HepG2 (cell line): ENCODE results near the gene EGR1. TPM values are rescaled to one million over a fixed set of nuclear protein-coding genes. Genes with fewer than 3 reads are reported as not detected.

Source experiments
- ARID3A ChIP-seq: IDR thresholded peaks from 2 replicates; pipeline ENCODE4 v1.6.1; 2012; ENCODE audit warnings: low read depth, low read length, improper control_type of control experiment
- ATF1 ChIP-seq: IDR thresholded peaks from 2 replicates; pipeline ENCODE4 v1.6.1; 2016; ENCODE audit warnings: mild to moderate bottlenecking, control low read depth
- FOXA1 ChIP-seq, 2 experiments: fragments of 450-650 bp in 1 of 2; sonication (generic) in 1 of 2; formaldehyde crosslinking in 1 of 2; IDR thresholded peaks; 2 replicates each; pipeline versions ENCODE4 v1.4.0 to v1.6.1; 2016 to 2020; ENCODE audit warnings: missing genetic modification reagents in 1 of 2
- KLF15 ChIP-seq: sonication (generic); formaldehyde crosslinking; IDR thresholded peaks from 2 replicates; pipeline ENCODE4 v1.8.1; 2023; ENCODE audit warnings: borderline replicate concordance, mild to moderate bottlenecking, inconsistent platforms, missing genetic modification reagents, mixed read lengths
- MIER2 ChIP-seq: IDR thresholded peaks from 2 replicates; pipeline ENCODE4 v1.6.1; 2016; ENCODE audit warnings: missing biosample characterization, missing genetic modification reagents
- MLXIP ChIP-seq: sonication (generic); formaldehyde crosslinking; IDR thresholded peaks from 2 replicates; pipeline ENCODE4 v1.9.0; 2021; ENCODE audit warnings: missing genetic modification reagents, borderline replicate concordance
- ONECUT2 ChIP-seq: sonication (generic); formaldehyde crosslinking; IDR thresholded peaks from 2 replicates; pipeline ENCODE4 v1.4.0; 2020; ENCODE audit warnings: missing genetic modification reagents
- POLR2A ChIP-seq, 2 experiments: IDR thresholded peaks; 2 replicates each; pipeline ENCODE4 v1.6.1; 2011; ENCODE audit warnings: low read depth in 2 of 2, low read length in 2 of 2, mild to moderate bottlenecking in 1 of 2, moderate library complexity in 1 of 2; ENCODE audit not compliant: insufficient read depth in 1 of 2
- RFX1 ChIP-seq: fragments of 450-650 bp; IDR thresholded peaks from 2 replicates; pipeline ENCODE4 v1.6.1; 2017
- SNAI1 ChIP-seq: sonication (generic); formaldehyde crosslinking; IDR thresholded peaks from 2 replicates; pipeline ENCODE4 v1.5.0; 2020; ENCODE audit warnings: mild to moderate bottlenecking, missing genetic modification reagents, borderline replicate concordance
- SNAPC5 ChIP-seq: sonication (generic); formaldehyde crosslinking; IDR thresholded peaks from 2 replicates; pipeline ENCODE4 v1.8.1; 2023; ENCODE audit warnings: mild to moderate bottlenecking, missing genetic modification reagents, borderline replicate concordance
- ZFY ChIP-seq: sonication (generic); formaldehyde crosslinking; IDR thresholded peaks from 2 replicates; pipeline ENCODE4 v1.4.0; 2020; ENCODE audit warnings: missing genetic modification reagents
- ZNF24 ChIP-seq: fragments of 450-650 bp; IDR thresholded peaks from 2 replicates; pipeline ENCODE4 v1.6.1; 2017; ENCODE audit warnings: antibody characterized with exemption, mild to moderate bottlenecking
- ZNF431 ChIP-seq: sonication (generic); formaldehyde crosslinking; IDR thresholded peaks from 2 replicates; pipeline ENCODE4 v1.9.0; 2022; ENCODE audit warnings: missing genetic modification reagents, low read depth, mild to moderate bottlenecking, borderline replicate concordance
- ZNF574 ChIP-seq: sonication (generic); formaldehyde crosslinking; IDR thresholded peaks from 2 replicates; pipeline ENCODE4 v1.4.0; 2020; ENCODE audit warnings: missing genetic modification reagents
- ZSCAN5A ChIP-seq: sonication (generic); formaldehyde crosslinking; IDR thresholded peaks from 2 replicates; pipeline ENCODE4 v1.8.0; 2022; ENCODE audit warnings: mild to moderate bottlenecking, missing genetic modification reagents, borderline replicate concordance
- polyA plus RNA-seq, 8 experiments: library from polyadenylated mRNA; depleted of rRNA in 3 of 8; stranded (reverse) in 7 of 8; unstranded in 1 of 8; fragments of >200 nt; fragmentation: Illumina TruSeq in 4 of 8; extraction: Trizol in 4 of 8; gene quantifications; 2 replicates each; pipeline versions ENCODE4 v1.2.1 to v1.2.3, GENCODE V29; 2011 to 2016; ENCODE audit warnings: low read depth in 4 of 8, missing spikeins in 1 of 8, mixed read lengths in 1 of 8; ENCODE audit not compliant: insufficient read depth in 1 of 8
- total RNA-seq, 5 experiments: library from RNA; depleted of rRNA; stranded (reverse); fragments of >200 nt; fragmentation: Illumina TruSeq; extraction: Trizol; gene quantifications; 2 replicates each; pipeline ENCODE4 v1.2.3, GENCODE V29; 2016; ENCODE audit warnings: low read depth in 1 of 5

Gene EGR1
- total and polyA plus RNA-seq, 2 of the 13 experiments (the other 11 are each of a cell fraction or from before 2014, with no cell fraction given): 4.1 to 4.5 TPM

- 0 out of 2 replicates have a peak, but pooled peaks have one; percentile 12 for TF ChIP-seq ZNF574 (CRISPR knock-in tag)
- TF ChIP-seq SNAPC5: no peak
- no peak for TF ChIP-seq ATF1 (CRISPR knock-in tag)
- no peak for TF ChIP-seq ONECUT2 (CRISPR knock-in tag)
- no peak for TF ChIP-seq MLXIP (CRISPR knock-in tag)
- TF ChIP-seq ARID3A: no peak
- no peak for TF ChIP-seq SNAI1 (CRISPR knock-in tag)
- no peak for TF ChIP-seq MIER2 (CRISPR knock-in tag)
- no peak for TF ChIP-seq FOXA1 (IDR thresholded peaks at IDR 0.05)
- TF ChIP-seq FOXA1 (CRISPR knock-in tag; IDR thresholded peaks at IDR 0.05): no peak
- TF ChIP-seq POLR2A (IDR thresholded peaks at IDR 0.05; ENCODE audit: insufficient read depth in 1 of 2, low read depth in 2 of 2, low read length in 2 of 2): no peak
- no peak for TF ChIP-seq ZSCAN5A (CRISPR knock-in tag)
- TF ChIP-seq ZFY (CRISPR knock-in tag): peak; percentile 14; the same call in 1 of the 2 replicates
- TF ChIP-seq KLF15 (CRISPR knock-in tag): no peak
- no peak for TF ChIP-seq ZNF431 (CRISPR knock-in tag)
- TF ChIP-seq RFX1: no peak
- no peak for TF ChIP-seq ZNF24
These were observed 26.4 kb upstream of the EGR1 start, which contains the start of gene REEP2 (continued) for GRCh38 chr5:138438724-138439476.
